GM21526 (cell line): ENCODE measurements around the gene CLTB.

Experiments
- ATAC-seq: cut with Tn5 transposase; IDR thresholded peaks from one replicate; pipeline ENCODE4 v1.9.1; 2021; ENCODE audit warnings: moderate library complexity; ENCODE audit not compliant: unreplicated experiment, low FRiP score

The CLTB gene

GRCh38 chr5:176359658-176360057 is 56.7 kb downstream of the CLTB start:
- ATAC-seq, result no peak

DNA sequence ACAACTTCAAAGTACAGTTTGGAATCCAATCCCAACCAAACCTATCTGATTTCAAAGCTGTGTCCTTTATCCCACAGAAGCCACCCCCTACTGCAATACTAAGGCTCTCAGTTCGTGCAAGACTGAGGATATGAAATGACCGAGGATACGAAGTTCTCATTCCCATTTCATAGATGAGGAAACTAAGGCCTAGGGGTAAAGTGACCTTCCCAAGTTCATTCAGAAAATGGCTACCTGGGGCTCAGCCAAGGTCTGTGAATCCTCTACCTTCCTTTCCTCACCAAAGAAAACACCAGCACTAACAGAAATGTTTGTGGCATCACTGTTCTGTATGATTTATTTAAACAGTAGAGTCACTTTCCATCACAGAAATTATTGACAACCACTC is 60.2 kb downstream of the CLTB start:
- no peak for ATAC-seq

DNA sequence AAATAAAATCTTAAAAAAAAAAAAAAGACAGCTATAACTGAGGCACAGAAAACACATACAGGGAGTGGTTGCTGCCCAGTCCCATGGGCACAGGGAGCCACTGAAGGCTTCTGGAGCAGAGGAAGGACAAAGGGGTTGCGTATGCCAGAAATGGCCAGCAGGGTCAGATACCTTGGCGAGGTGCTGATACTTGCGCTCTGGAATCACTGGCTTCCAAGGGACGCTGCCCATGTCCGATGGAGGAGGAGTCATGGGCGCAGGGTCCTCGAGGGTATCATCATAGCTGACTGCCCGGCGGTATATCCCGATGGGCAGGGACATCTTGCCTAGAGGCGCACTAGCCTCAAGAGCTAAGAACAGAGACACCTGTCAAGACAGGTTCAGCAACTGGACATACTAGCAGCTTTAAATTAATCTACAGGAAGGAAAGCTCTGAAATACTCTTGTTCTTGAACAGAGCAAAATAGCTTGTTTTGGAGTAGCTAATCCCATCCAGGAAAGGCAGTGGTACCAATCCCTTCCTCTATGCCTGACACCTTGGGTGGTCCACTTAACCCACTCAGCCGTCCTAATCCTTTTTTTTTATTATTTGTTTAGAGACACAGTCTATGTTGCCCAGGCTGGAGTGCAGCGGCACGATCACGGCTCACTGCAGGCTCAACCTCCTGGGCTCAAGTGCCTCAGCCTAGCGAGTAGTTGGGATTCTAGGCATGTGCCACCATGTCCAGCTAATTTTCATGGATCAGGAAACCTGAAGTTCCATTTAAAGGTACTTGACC is 60.8 kb downstream of the CLTB start:
- ATAC-seq, result no peak

GRCh38 chr5:176353533-176353932 is 62.8 kb downstream of the CLTB start:
- no peak for ATAC-seq

- no peak for ATAC-seq
Observed at GRCh38 chr5:176352116-176352878, 64.0 kb downstream of the CLTB start.

DNA sequence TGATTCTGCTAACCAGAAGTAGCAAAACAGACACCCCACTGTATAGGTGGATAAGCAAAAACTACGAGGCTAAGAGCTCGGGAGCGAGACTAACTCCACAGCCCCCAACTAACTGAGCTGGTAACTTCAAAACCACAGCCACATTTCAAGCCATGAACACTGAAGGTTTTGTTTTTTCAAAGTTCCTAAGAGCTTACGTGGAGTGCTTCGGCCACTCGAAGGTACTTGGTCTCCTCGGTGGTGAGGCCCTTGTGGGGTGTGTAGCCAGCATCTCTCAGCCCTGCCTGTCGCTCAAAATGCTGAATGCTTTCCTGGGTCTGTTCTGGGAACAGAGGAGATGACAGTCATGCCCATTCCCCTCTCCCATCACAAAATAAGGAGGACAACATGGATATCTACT is 65.9 kb downstream of the CLTB start:
- no peak for ATAC-seq

DNA sequence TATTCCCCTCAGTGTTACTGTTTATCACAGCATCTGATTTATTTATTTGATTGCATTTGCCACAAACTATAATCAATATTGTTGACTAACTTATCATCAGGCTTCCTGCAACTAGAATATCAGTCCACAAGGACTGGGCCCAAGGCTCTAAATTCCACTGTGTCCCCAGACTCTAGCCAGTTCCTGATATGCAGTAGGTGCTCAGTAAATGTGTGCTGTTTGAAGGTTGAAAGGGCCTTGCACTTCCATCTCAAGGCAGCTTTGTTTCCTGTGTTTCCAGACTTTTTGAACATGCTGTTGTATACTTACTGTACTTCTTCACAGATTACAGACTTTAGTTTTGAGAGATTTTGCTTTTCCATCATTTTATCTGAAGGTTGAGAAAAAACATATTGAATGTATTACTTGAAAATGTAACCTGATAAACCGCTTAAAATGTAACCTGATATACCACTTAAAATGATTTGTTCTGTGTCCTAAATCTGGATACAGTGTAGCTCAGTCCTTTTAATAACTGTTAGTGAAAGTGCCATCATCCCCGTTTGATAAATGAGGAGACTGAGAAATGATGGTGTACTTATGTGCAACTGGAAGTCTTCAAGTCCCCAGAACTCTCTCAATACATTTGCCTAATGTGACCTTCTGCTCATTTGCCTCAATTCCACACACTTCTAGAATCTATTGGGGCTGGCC is 73.4 kb downstream of the CLTB start:
- ATAC-seq, result no peak
